Measurements from ENCODE around the gene OLFML2A. TPM values are rescaled to one million over a fixed set of nuclear protein-coding genes. Genes with fewer than 3 reads are reported as not detected.
"Not testable (repeated sequence)": the region's sequence is repeated elsewhere in the genome, so short reads cannot be mapped to it uniquely, and the experiment has no call there.

Gene OLFML2A
- 10 to 100 TPM; 19.4 to 24.6 TPM for total RNA-seq
- long read RNA-seq, partial matches to known transcripts = 0 of 13 reads
- long read RNA-seq, other reads (novel, unspliced or antisense) = 13 of 13 reads

- ATAC-seq = peak; percentile 30 to 42
- DNase-seq = no peak
- intact Hi-C loops (cut with DNase I) = loop anchor here (10.0 kb wide), 1 partner anchor 598 kb away; no protein-coding TSS in a partner anchor
Measured at GRCh38 chr9:124776954-124777648, at the start of gene OLFML2A. OLFML2A (plus strand) TSS chr9:124777133; CDS start chr9:124777271, 138 bp downstream.

GRCh38 chr9:124730772-124731171 is 46.2 kb upstream of the OLFML2A start:
- intact Hi-C loops (cut with DNase I) = no loop called here
- ATAC-seq (no peak), DNase-seq (no peak)

- peak in 1 of 2 donors; percentile 30 for ATAC-seq
- intact Hi-C loops (cut with DNase I) = no loop called here
- no peak for DNase-seq
Measured at GRCh38 chr9:124733964-124734740, 42.8 kb upstream of the OLFML2A start.

- not testable (repeated sequence) for DNase-seq
Measured at GRCh38 chr9:124734741-124735083, 42.2 kb upstream of the OLFML2A start.

GRCh38 chr9:124735121-124735520 is 41.8 kb upstream of the OLFML2A start:
- ATAC-seq (no peak), DNase-seq (no peak)
- intact Hi-C loops (cut with DNase I) = no loop called here

More at GRCh38 chr9:124734741-124735083, 42.2 kb upstream of the OLFML2A start:
- ATAC-seq; intact Hi-C loops (cut with DNase I): not testable (repeated sequence)

- DNase-seq; ATAC-seq; intact Hi-C loops (cut with DNase I): not testable (repeated sequence)
Measured at GRCh38 chr9:124738075-124738474, 38.9 kb upstream of the OLFML2A start.

GRCh38 chr9:124739360-124739759 is 37.6 kb upstream of the OLFML2A start:
- DNase-seq (no peak), ATAC-seq (no peak)
- intact Hi-C loops (cut with DNase I) = no loop called here

GRCh38 chr9:124741149-124741548 is 35.8 kb upstream of the OLFML2A start:
- intact Hi-C loops (cut with DNase I) = no loop called here
- no peak for ATAC-seq
- no peak for DNase-seq

GRCh38 chr9:124741662-124742061 is 35.3 kb upstream of the OLFML2A start:
- no peak for DNase-seq
- no peak for ATAC-seq
- intact Hi-C loops (cut with DNase I) = no loop called here

- intact Hi-C loops (cut with DNase I) = no loop called here
- no peak for ATAC-seq
- no peak for DNase-seq
Measured at GRCh38 chr9:124742940-124743339, 34.0 kb upstream of the OLFML2A start.

- no peak for ATAC-seq
- DNase-seq = no peak
- intact Hi-C loops (cut with DNase I) = no loop called here
Measured at GRCh38 chr9:124743686-124744348, 33.1 kb upstream of the OLFML2A start.

- no peak for DNase-seq
- no peak for ATAC-seq
- intact Hi-C loops (cut with DNase I) = no loop called here
Measured at GRCh38 chr9:124747065-124747464, 29.9 kb upstream of the OLFML2A start.

GRCh38 chr9:124749284-124749683 is 27.6 kb upstream of the OLFML2A start:
- intact Hi-C loops (cut with DNase I) = no loop called here
- no peak for DNase-seq
- no peak for ATAC-seq

- intact Hi-C loops (cut with DNase I) = no loop called here
- no peak for ATAC-seq
- no peak for DNase-seq
Measured at GRCh38 chr9:124749781-124750180, 27.2 kb upstream of the OLFML2A start.

GRCh38 chr9:124752967-124753366 is 24.0 kb upstream of the OLFML2A start:
- ATAC-seq (no peak), DNase-seq (no peak)
- intact Hi-C loops (cut with DNase I) = no loop called here

- no peak for ATAC-seq
- DNase-seq = no peak
- intact Hi-C loops (cut with DNase I) = no loop called here
Measured at GRCh38 chr9:124754289-124754688, 22.6 kb upstream of the OLFML2A start.

- ATAC-seq (no peak), DNase-seq (no peak)
- intact Hi-C loops (cut with DNase I) = no loop called here
Measured at GRCh38 chr9:124755061-124755460, 21.9 kb upstream of the OLFML2A start.

- ATAC-seq = no peak
- intact Hi-C loops (cut with DNase I) = no loop called here
- no peak for DNase-seq
Measured at GRCh38 chr9:124756011-124756410, 20.9 kb upstream of the OLFML2A start.

GRCh38 chr9:124757616-124758015 is 19.3 kb upstream of the OLFML2A start:
- intact Hi-C loops (cut with DNase I) = no loop called here
- no peak for DNase-seq
- ATAC-seq = no peak

GRCh38 chr9:124758061-124758460 is 18.9 kb upstream of the OLFML2A start:
- DNase-seq = no peak
- peak; percentile 26 to 34 for ATAC-seq

More at GRCh38 chr9:124758061-124758460, 18.9 kb upstream of the OLFML2A start:
- intact Hi-C loops (cut with DNase I) = no loop called here
